Panc1 (cell line): ENCODE results near the gene A4GNT. TPM values are rescaled to one million over a fixed set of nuclear protein-coding genes. Genes with fewer than 3 reads are reported as not detected.

ENCODE experiments used
- ATAC-seq: fragments of 200-7000 bp; cut with Tn5 transposase; 2 replicates; pipeline ENCODE4 v1.9.1; 2020; ENCODE audit warnings: mild to moderate bottlenecking, moderate library complexity
- Bru-seq: library from RNA; stranded (reverse); fragments of 400-500 nt; gene quantifications from one replicate; lab custom pipeline; 2021; lab: Mats Ljungman, UMichigan
- BruChase-seq, 2 experiments: library from RNA; stranded (reverse); fragments of 400-500 nt; gene quantifications; one replicate each; lab custom pipeline; 2021; lab: Mats Ljungman, UMichigan
- BruUV-seq: library from RNA; stranded (reverse); fragments of 400-500 nt; replicated peaks from 2 replicates; lab custom pipeline; 2021; lab: Mats Ljungman, UMichigan
- CTCF ChIA-PET: fragments of 300-600 bp; sonication (Branson Sonifier 250); formaldehyde crosslinking; loops from one replicate; lab custom pipeline; 2022; ENCODE audit warnings: antibody characterized with exemption; lab: Charles Lee
- POLR2A ChIA-PET: fragments of 300-600 bp; sonication (Branson Sonifier 250); formaldehyde crosslinking; loops from one replicate; lab custom pipeline; 2022; ENCODE audit warnings: antibody characterized with exemption; lab: Charles Lee
- DNase-seq: peaks from one replicate; pipeline ENCODE4 v3.0.0-alpha.2; 2010; ENCODE audit warnings: low read depth, low spot score
- H3K27ac ChIP-seq: 2 replicates; pipeline ENCODE4 v1.5.1; 2011; ENCODE audit warnings: mild to moderate bottlenecking, low read length, inconsistent platforms
- H3K27me3 ChIP-seq: fragments of 200-500 bp; sonication (Bioruptor generic); 2 replicates; pipeline ENCODE4 v1.6.0; 2014; ENCODE audit warnings: low read length, inconsistent platforms; ENCODE audit not compliant: control insufficient read depth, insufficient read depth
- H3K36me3 ChIP-seq: fragments of 200-500 bp; sonication (Bioruptor generic); 2 replicates; pipeline ENCODE4 v1.5.1; 2014; ENCODE audit warnings: inconsistent platforms, mild to moderate bottlenecking, low read length, moderate library complexity; ENCODE audit not compliant: control insufficient read depth, insufficient read depth
- H3K4me1 ChIP-seq: 2 replicates; pipeline ENCODE4 v1.5.1; 2011; ENCODE audit warnings: inconsistent platforms, mild to moderate bottlenecking, low read length, moderate library complexity; ENCODE audit not compliant: control insufficient read depth, insufficient read depth
- H3K4me3 ChIP-seq, 2 experiments: 2 replicates each; pipeline ENCODE4 v1.5.1; 2011 to 2012; ENCODE audit warnings: low read depth in 2 of 2, low read length in 2 of 2, mild to moderate bottlenecking in 2 of 2, inconsistent platforms in 1 of 2, moderate library complexity in 1 of 2
- H3K9me3 ChIP-seq: fragments of 200-500 bp; sonication (Bioruptor generic); 2 replicates; pipeline ENCODE4 v1.5.1; 2014; ENCODE audit warnings: low read depth, mild to moderate bottlenecking, inconsistent platforms, low read length, moderate library complexity; ENCODE audit not compliant: control insufficient read depth, insufficient read depth
- POLR2AphosphoS5 ChIP-seq: IDR thresholded peaks from 2 replicates; pipeline ENCODE4 v1.6.1; 2012; ENCODE audit warnings: mild to moderate bottlenecking, low read depth, low read length, moderate library complexity
- SIN3A ChIP-seq: IDR thresholded peaks from 2 replicates; pipeline ENCODE4 v1.6.1; 2012; ENCODE audit warnings: low read depth, mild to moderate bottlenecking, low read length, moderate library complexity, borderline replicate concordance; ENCODE audit not compliant: insufficient read depth
- TCF7L2 ChIP-seq: IDR thresholded peaks from 2 replicates; pipeline ENCODE4 v1.6.1; 2011; ENCODE audit warnings: mild to moderate bottlenecking, low read depth, low read length, inconsistent platforms
- in situ Hi-C: cut with HindIII; loops from 2 replicates; pipeline ENCODE4 v1.10.0; 2016; ENCODE audit warnings: low sequenced_read_pairs, low pct_unique_long_range_greater_than_20kb
- intact Hi-C: fragments of 100-400 bp; cut with micrococcal nuclease; formaldehyde crosslinking; loops from one replicate; pipeline ENCODE4 v1.10.0; 2022; ENCODE audit not compliant: unreplicated experiment
- long read RNA-seq: library from polyadenylated mRNA; unstranded; transcript quantifications from one replicate; pipeline ENCODE4 v2.0.0, GENCODE V29; 2021; ENCODE audit not compliant: unreplicated experiment
- polyA plus RNA-seq: library from polyadenylated mRNA; unstranded; fragments of >200 nt; gene quantifications from one replicate; pipeline ENCODE4 v1.2.1, GENCODE V29; 2012; ENCODE audit warnings: missing spikeins; ENCODE audit not compliant: insufficient read length
- total RNA-seq: library from RNA; stranded (reverse); gene quantifications from one replicate; pipeline ENCODE4 v1.2.1, GENCODE V29; 2021; ENCODE audit not compliant: unreplicated experiment
- TF ChIP-seq, protein P1 (sequence below): fragments of 450-650 bp; IDR thresholded peaks from 2 replicates; pipeline ENCODE4 v1.5.1; 2017; ENCODE audit warnings: mild to moderate bottlenecking
- TF ChIP-seq, protein P2 (sequence below), 2 experiments: IDR thresholded peaks; 2 replicates each; pipeline ENCODE4 v1.6.1; 2011 to 2012; ENCODE audit warnings: low read depth in 2 of 2, control low read depth in 1 of 2, low read length in 1 of 2, mild to moderate bottlenecking in 1 of 2, moderate library complexity in 1 of 2; ENCODE audit not compliant: insufficient read depth in 1 of 2

Gene A4GNT
- total RNA-seq = not detected
- 0.17 TPM for polyA plus RNA-seq
- not detected for Bru-seq, nascent RNA
- not detected for BruChase-seq, experiment 1, labeled RNA remaining after a 2-hour chase
- BruChase-seq, experiment 2, labeled RNA remaining after a 6-hour chase = percentile 9 among the genes with signal in this experiment
- long read RNA-seq = 0 reads

DNA sequence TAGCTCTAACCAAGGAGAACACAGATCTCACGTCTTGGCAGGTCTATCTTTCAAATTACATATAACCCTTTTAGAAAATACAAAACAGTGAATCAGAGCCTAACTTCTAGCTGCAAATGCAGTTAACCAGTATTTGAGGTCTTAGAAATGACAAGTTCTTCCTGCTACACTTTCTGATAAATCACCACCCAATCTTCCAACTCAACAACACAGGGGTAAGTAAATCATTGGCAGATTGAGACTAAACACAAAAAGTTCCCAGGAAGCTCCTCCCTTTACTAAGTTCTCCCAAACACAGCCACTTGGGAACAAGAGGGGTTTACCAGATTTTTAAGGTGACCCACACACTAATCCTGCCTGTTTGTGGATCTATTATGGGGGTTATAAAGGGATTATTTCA lies at the start of gene A4GNT:
A4GNT (minus strand) TSS at position 152 of the 400 bp plus-strand sequence. CDS start 1,134 bp downstream, outside the sequence.
- POLR2A ChIA-PET = no interaction called here
- TF ChIP-seq, protein P1, sequence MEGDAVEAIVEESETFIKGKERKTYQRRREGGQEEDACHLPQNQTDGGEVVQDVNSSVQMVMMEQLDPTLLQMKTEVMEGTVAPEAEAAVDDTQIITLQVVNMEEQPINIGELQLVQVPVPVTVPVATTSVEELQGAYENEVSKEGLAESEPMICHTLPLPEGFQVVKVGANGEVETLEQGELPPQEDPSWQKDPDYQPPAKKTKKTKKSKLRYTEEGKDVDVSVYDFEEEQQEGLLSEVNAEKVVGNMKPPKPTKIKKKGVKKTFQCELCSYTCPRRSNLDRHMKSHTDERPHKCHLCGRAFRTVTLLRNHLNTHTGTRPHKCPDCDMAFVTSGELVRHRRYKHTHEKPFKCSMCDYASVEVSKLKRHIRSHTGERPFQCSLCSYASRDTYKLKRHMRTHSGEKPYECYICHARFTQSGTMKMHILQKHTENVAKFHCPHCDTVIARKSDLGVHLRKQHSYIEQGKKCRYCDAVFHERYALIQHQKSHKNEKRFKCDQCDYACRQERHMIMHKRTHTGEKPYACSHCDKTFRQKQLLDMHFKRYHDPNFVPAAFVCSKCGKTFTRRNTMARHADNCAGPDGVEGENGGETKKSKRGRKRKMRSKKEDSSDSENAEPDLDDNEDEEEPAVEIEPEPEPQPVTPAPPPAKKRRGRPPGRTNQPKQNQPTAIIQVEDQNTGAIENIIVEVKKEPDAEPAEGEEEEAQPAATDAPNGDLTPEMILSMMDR = no peak
- TF ChIP-seq, protein P2, sequence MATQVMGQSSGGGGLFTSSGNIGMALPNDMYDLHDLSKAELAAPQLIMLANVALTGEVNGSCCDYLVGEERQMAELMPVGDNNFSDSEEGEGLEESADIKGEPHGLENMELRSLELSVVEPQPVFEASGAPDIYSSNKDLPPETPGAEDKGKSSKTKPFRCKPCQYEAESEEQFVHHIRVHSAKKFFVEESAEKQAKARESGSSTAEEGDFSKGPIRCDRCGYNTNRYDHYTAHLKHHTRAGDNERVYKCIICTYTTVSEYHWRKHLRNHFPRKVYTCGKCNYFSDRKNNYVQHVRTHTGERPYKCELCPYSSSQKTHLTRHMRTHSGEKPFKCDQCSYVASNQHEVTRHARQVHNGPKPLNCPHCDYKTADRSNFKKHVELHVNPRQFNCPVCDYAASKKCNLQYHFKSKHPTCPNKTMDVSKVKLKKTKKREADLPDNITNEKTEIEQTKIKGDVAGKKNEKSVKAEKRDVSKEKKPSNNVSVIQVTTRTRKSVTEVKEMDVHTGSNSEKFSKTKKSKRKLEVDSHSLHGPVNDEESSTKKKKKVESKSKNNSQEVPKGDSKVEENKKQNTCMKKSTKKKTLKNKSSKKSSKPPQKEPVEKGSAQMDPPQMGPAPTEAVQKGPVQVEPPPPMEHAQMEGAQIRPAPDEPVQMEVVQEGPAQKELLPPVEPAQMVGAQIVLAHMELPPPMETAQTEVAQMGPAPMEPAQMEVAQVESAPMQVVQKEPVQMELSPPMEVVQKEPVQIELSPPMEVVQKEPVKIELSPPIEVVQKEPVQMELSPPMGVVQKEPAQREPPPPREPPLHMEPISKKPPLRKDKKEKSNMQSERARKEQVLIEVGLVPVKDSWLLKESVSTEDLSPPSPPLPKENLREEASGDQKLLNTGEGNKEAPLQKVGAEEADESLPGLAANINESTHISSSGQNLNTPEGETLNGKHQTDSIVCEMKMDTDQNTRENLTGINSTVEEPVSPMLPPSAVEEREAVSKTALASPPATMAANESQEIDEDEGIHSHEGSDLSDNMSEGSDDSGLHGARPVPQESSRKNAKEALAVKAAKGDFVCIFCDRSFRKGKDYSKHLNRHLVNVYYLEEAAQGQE (IDR thresholded peaks at IDR 0.05; ENCODE audit: insufficient read depth in 1 of 2, low read depth in 2 of 2, low read length in 1 of 2) = no peak
- TF ChIP-seq SIN3A (no peak), TCF7L2 (no peak), POLR2AphosphoS5 (no peak)
- intact Hi-C loops = no loop called here
- peaks cover 20% of the 10 kb centered on the region for H3K27me3 ChIP-seq
- H3K4me3 ChIP-seq = no peak within 1 kb of the TSS
- no peaks in the 10 kb centered on the region for H3K9me3 ChIP-seq
- CTCF ChIA-PET = no interaction called here
- ATAC-seq (no peak), DNase-seq (no peak)
- H3K4me1 ChIP-seq = no peaks in the 10 kb centered on the region
- no peaks in the 10 kb centered on the region for H3K36me3 ChIP-seq
- H3K27ac ChIP-seq = no peak within 1 kb of the TSS
- BruUV-seq = no TSS peak
- in situ Hi-C loops = no loop called here

DNA sequence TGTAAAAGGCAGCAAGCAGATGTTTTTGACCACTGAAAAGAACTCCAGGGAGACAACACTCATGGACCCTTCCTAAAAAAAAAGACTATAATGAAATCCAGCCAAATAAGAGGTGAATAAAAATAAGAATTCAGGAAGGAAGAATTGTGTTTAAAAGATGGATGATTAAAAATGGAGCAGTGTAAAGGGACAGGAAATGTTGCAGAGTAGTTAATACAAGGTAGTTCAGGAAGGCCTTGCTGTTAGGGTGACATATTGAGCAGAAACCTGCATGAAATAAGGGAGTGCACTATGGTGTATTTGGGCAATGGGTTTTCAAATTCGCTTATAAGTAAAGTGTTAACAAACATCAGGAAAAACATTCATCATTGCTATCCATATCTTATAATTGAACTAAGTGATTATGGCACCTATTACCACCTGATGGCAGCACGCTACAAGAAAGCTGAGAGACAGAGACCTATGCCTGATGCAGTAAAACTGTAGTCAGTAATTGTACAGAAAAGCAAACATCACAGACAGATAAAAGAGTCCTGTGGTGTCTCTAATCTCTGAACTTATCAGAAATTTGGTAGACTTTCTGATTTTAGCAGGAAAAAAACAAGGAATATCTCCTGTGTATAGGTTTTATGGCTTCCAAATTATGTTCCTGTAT lies 48.3 kb upstream of the A4GNT start:
- no peaks in the 10 kb centered on the region; the same call in 1 of the 2 replicates for H3K27me3 ChIP-seq
- CTCF ChIA-PET = no interaction called here
- H3K27ac ChIP-seq = no peak overlapping the region
- TF ChIP-seq POLR2AphosphoS5 (no peak), TCF7L2 (no peak), SIN3A (no peak)
- TF ChIP-seq, protein P2 (IDR thresholded peaks at IDR 0.05; ENCODE audit: insufficient read depth in 1 of 2, low read depth in 2 of 2, low read length in 1 of 2) = no peak
- TF ChIP-seq, protein P1 = peak; percentile 76; the same call in 1 of the 2 replicates
- intact Hi-C loops (loop anchor here (5.0 kb wide), 2 partner anchors 147 to 237 kb away; partner anchors contain the start of gene NME9), in situ Hi-C loops (no loop called here)
- no peaks in the 10 kb centered on the region for H3K9me3 ChIP-seq
- H3K36me3 ChIP-seq = no peaks in the 10 kb centered on the region
- no peaks in the 10 kb centered on the region for H3K4me1 ChIP-seq
- POLR2A ChIA-PET = no interaction called here
- DNase-seq = no peak
- ATAC-seq = peak; percentile 96
- no peak overlapping the region for H3K4me3 ChIP-seq
- no TSS peak for BruUV-seq
